HG02884 (cell line): ENCODE results near the gene ENPP4.
"Not testable (repeated sequence)": the region's sequence is repeated elsewhere in the genome, so short reads cannot be mapped to it uniquely, and the experiment has no call there.

Source experiments
- ATAC-seq: cut with Tn5 transposase; IDR thresholded peaks from one replicate; pipeline ENCODE4 v1.9.1; 2021; ENCODE audit warnings: mild to moderate bottlenecking, moderate library complexity; ENCODE audit not compliant: unreplicated experiment

Gene ENPP4

GRCh38 chr6:46129291-46129628 lies 529 bp upstream of the ENPP4 start:
- peak; percentile 13 for ATAC-seq

- ATAC-seq: no peak
Observed at GRCh38 chr6:46130666-46131065, 877 bp downstream of the ENPP4 start.

- not testable (repeated sequence) for ATAC-seq
Observed at GRCh38 chr6:46131291-46131690, 1.5 kb downstream of the ENPP4 start.

- ATAC-seq: no peak
Observed at GRCh38 chr6:46134216-46134615, 4.4 kb downstream of the ENPP4 start.

- ATAC-seq: no peak
Observed at GRCh38 chr6:46135176-46135575, 5.4 kb downstream of the ENPP4 start.

- ATAC-seq: no peak
Observed at GRCh38 chr6:46136831-46137230, 7.0 kb downstream of the ENPP4 start.

GRCh38 chr6:46137387-46137786 lies 7.6 kb downstream of the ENPP4 start:
- peak; percentile 49 for ATAC-seq

GRCh38 chr6:46138281-46138680 lies 8.5 kb downstream of the ENPP4 start:
- ATAC-seq: peak; percentile 72

GRCh38 chr6:46144270-46144669 lies 14.5 kb downstream of the ENPP4 start:
- no peak for ATAC-seq

GRCh38 chr6:46149066-46149465 lies 19.3 kb downstream of the ENPP4 start:
- not testable (repeated sequence) for ATAC-seq

- no peak for ATAC-seq
Observed at GRCh38 chr6:46156701-46157100, 26.9 kb downstream of the ENPP4 start.

- ATAC-seq: no peak
Observed at GRCh38 chr6:46159229-46159628, 29.4 kb downstream of the ENPP4 start.

GRCh38 chr6:46160102-46160501 lies 30.3 kb downstream of the ENPP4 start:
- no peak for ATAC-seq

GRCh38 chr6:46170357-46171289 lies 40.8 kb downstream of the ENPP4 start, which contains the start of gene ENPP5:
Gene ENPP5 (minus strand): TSS chr6:46170980. CDS start chr6:46168262, 2,718 bp downstream.
- ATAC-seq: peak; percentile 92

- ATAC-seq: no peak
Observed at GRCh38 chr6:46172176-46172575, 42.4 kb downstream of the ENPP4 start.

- no peak for ATAC-seq
Observed at GRCh38 chr6:46174904-46175303, 45.1 kb downstream of the ENPP4 start.

GRCh38 chr6:46175446-46175845 lies 45.7 kb downstream of the ENPP4 start:
- peak; percentile 72 for ATAC-seq

- ATAC-seq: no peak
Observed at GRCh38 chr6:46175976-46176375, 46.2 kb downstream of the ENPP4 start.

- no peak for ATAC-seq
Observed at GRCh38 chr6:46184114-46184513, 54.3 kb downstream of the ENPP4 start.

- ATAC-seq: no peak
Observed at GRCh38 chr6:46186583-46186982, 56.8 kb downstream of the ENPP4 start.

GRCh38 chr6:46189726-46190125 lies 59.9 kb downstream of the ENPP4 start:
- no peak for ATAC-seq

- ATAC-seq: no peak
Observed at GRCh38 chr6:46190889-46191288, 61.1 kb downstream of the ENPP4 start.

- ATAC-seq: no peak
Observed at GRCh38 chr6:46191961-46192360, 62.2 kb downstream of the ENPP4 start.
